IMR-90 (cell line): ENCODE measurements around the gene TMEM176A. TPM values are rescaled to one million over a fixed set of nuclear protein-coding genes. Genes with fewer than 3 reads are reported as not detected.

Experiments used
- ATAC-seq: fragments of 200-7000 bp; cut with Tn5 transposase; 2 replicates; pipeline ENCODE4 v1.9.1; 2020; ENCODE audit warnings: low read depth, mild to moderate bottlenecking, moderate library complexity
- BruUV-seq: library from RNA; stranded (reverse); fragments of 400-500 nt; replicated peaks from 2 replicates; lab custom pipeline; 2021; lab: Mats Ljungman, UMichigan
- CTCF ChIA-PET: fragments of 300-600 bp; formaldehyde crosslinking; extraction: SDS; loops from one replicate; lab custom pipeline; 2021; ENCODE audit warnings: antibody characterized with exemption; lab: Yijun Ruan, JAX
- POLR2A ChIA-PET: fragments of 300-600 bp; sonication (Branson Sonifier 250); formaldehyde crosslinking; loops from one replicate; lab custom pipeline; 2022; ENCODE audit warnings: antibody characterized with exemption; ENCODE audit not compliant: unreplicated experiment; lab: Charles Lee
- DNase-seq: peaks from one replicate; pipeline ENCODE4 v3.0.0; 2013
- H2AFZ ChIP-seq: replicated peaks from 2 replicates; pipeline ENCODE3; 2013; ENCODE audit warnings: low read length, mild to moderate bottlenecking; ENCODE audit not compliant: poor library complexity
- H2AK5ac ChIP-seq: 2 replicates; pipeline ENCODE4 v1.6.1; 2013; ENCODE audit warnings: low read depth, low read length, inconsistent platforms
- H2AK9ac ChIP-seq: replicated peaks from 2 replicates; pipeline ENCODE3; 2013; ENCODE audit warnings: mild to moderate bottlenecking, low read depth, low read length, moderate library complexity; ENCODE audit not compliant: poor library complexity
- H2BK120ac ChIP-seq: 2 replicates; pipeline ENCODE4 v1.6.1; 2013; ENCODE audit warnings: low read depth, low read length, inconsistent platforms
- H2BK15ac ChIP-seq: 3 replicates; pipeline ENCODE4 v1.6.1; 2013; ENCODE audit warnings: low read depth, low read length, inconsistent platforms
- H2BK20ac ChIP-seq: 2 replicates; pipeline ENCODE4 v1.6.1; 2013; ENCODE audit warnings: low read depth, mild to moderate bottlenecking, inconsistent platforms, low read length, moderate library complexity
- H2BK5ac ChIP-seq: 2 replicates; pipeline ENCODE4 v1.6.1; 2013; ENCODE audit warnings: mild to moderate bottlenecking, low read depth, low read length, inconsistent platforms; ENCODE audit not compliant: poor library complexity, severe bottlenecking
- H3K14ac ChIP-seq: replicated peaks from 2 replicates; pipeline ENCODE4 v1.6.1; 2013; ENCODE audit warnings: low read depth, low read length, inconsistent platforms
- H3K18ac ChIP-seq: 2 replicates; pipeline ENCODE4 v1.6.1; 2013; ENCODE audit warnings: low read depth, low read length, control low read depth
- H3K23ac ChIP-seq: 2 replicates; pipeline ENCODE4 v1.6.1; 2013; ENCODE audit warnings: low read depth, low read length, inconsistent platforms
- H3K27ac ChIP-seq: 2 replicates; pipeline ENCODE4 v1.5.1; 2013; ENCODE audit warnings: mild to moderate bottlenecking, control low read depth, low read length; ENCODE audit not compliant: insufficient read depth
- H3K27me3 ChIP-seq: 2 replicates; pipeline ENCODE4 v1.6.1; 2013; ENCODE audit warnings: low read length; ENCODE audit not compliant: control insufficient read depth, insufficient read depth
- H3K36me3 ChIP-seq: 2 replicates; pipeline ENCODE4 v1.6.1; 2013; ENCODE audit warnings: low read length, mixed read lengths; ENCODE audit not compliant: control insufficient read depth, insufficient read depth
- H3K4ac ChIP-seq: 2 replicates; pipeline ENCODE4 v1.6.1; 2013; ENCODE audit warnings: low read depth, low read length, inconsistent platforms
- H3K4me1 ChIP-seq: 2 replicates; pipeline ENCODE4 v1.6.1; 2013; ENCODE audit warnings: low read length, mixed read lengths; ENCODE audit not compliant: control insufficient read depth, insufficient read depth
- H3K4me2 ChIP-seq: 2 replicates; pipeline ENCODE4 v1.6.1; 2013; ENCODE audit warnings: low read depth, mild to moderate bottlenecking, control low read depth, low read length, moderate library complexity
- H3K4me3 ChIP-seq: 2 replicates; pipeline ENCODE4 v1.5.1; 2013; ENCODE audit warnings: low read depth, mild to moderate bottlenecking, control low read depth, low read length, moderate library complexity; ENCODE audit not compliant: insufficient read depth
- H3K56ac ChIP-seq: 2 replicates; pipeline ENCODE4 v1.6.1; 2013; ENCODE audit warnings: low read length, inconsistent platforms; ENCODE audit not compliant: insufficient read depth; ENCODE audit errors: extremely low read depth
- H3K79me1 ChIP-seq, 2 experiments: 2 replicates each; pipeline ENCODE4 v1.6.1; 2013; ENCODE audit warnings: low read length in 2 of 2, inconsistent platforms in 1 of 2, low read depth in 1 of 2
- H3K9ac ChIP-seq: 2 replicates; pipeline ENCODE4 v1.6.1; 2013; ENCODE audit warnings: low read depth, low read length, control low read depth
- H3K9me1 ChIP-seq: 2 replicates; pipeline ENCODE4 v1.6.1; 2013; ENCODE audit warnings: low read length, inconsistent platforms; ENCODE audit not compliant: insufficient read depth
- H3K9me3 ChIP-seq: 2 replicates; pipeline ENCODE4 v1.6.1; 2013; ENCODE audit warnings: low read length; ENCODE audit not compliant: control insufficient read depth, insufficient read depth
- H4K20me1 ChIP-seq: 2 replicates; pipeline ENCODE4 v1.6.1; 2013; ENCODE audit warnings: low read length, inconsistent platforms; ENCODE audit not compliant: insufficient read depth
- H4K5ac ChIP-seq: 2 replicates; pipeline ENCODE4 v1.6.1; 2013; ENCODE audit warnings: mild to moderate bottlenecking, low read depth, low read length, control low read depth
- H4K8ac ChIP-seq, 2 experiments: 2 replicates each; pipeline ENCODE4 v1.6.1; 2013; ENCODE audit warnings: low read depth in 2 of 2, low read length in 2 of 2, control low read depth in 1 of 2, inconsistent platforms in 1 of 2
- H4K91ac ChIP-seq: 2 replicates; pipeline ENCODE4 v1.6.1; 2013; ENCODE audit warnings: low read depth, low read length, inconsistent platforms; ENCODE audit not compliant: insufficient read depth
- BHLHE40 ChIP-seq: fragments of 150-350 bp; IDR thresholded peaks from 2 replicates; pipeline ENCODE4 v1.6.1; 2016; ENCODE audit warnings: mild to moderate bottlenecking, low read depth, low read length
- CEBPB ChIP-seq: IDR thresholded peaks from 2 replicates; pipeline ENCODE4 v1.6.1; 2012; ENCODE audit warnings: low read depth, low read length, improper control_type of control experiment
- CHD1 ChIP-seq: IDR thresholded peaks from 2 replicates; pipeline ENCODE4 v1.6.1; 2012; ENCODE audit warnings: low read depth, low read length, improper control_type of control experiment
- ELK1 ChIP-seq: fragments of 150-350 bp; IDR thresholded peaks from 2 replicates; pipeline ENCODE4 v1.6.1; 2016; ENCODE audit warnings: low read depth, mild to moderate bottlenecking, low read length, moderate library complexity, borderline replicate concordance
- FOS ChIP-seq: fragments of 150-350 bp; IDR thresholded peaks from 2 replicates; pipeline ENCODE4 v1.6.1; 2016; ENCODE audit warnings: low read depth, low read length
- MAFK ChIP-seq: IDR thresholded peaks from 2 replicates; pipeline ENCODE4 v1.6.1; 2012; ENCODE audit warnings: low read depth, low read length, improper control_type of control experiment
- MAZ ChIP-seq: IDR thresholded peaks from 2 replicates; pipeline ENCODE4 v1.6.1; 2012; ENCODE audit warnings: low read depth, mild to moderate bottlenecking, low read length, improper control_type of control experiment, moderate library complexity, borderline replicate concordance
- MXI1 ChIP-seq: IDR thresholded peaks from 2 replicates; pipeline ENCODE4 v1.6.1; 2012; ENCODE audit warnings: low read depth, mild to moderate bottlenecking, low read length, moderate library complexity, borderline replicate concordance
- NFE2L2 ChIP-seq: fragments of 150-350 bp; IDR thresholded peaks from 2 replicates; pipeline ENCODE4 v1.6.1; 2016; ENCODE audit warnings: low read depth, mild to moderate bottlenecking, low read length
- POLR2A ChIP-seq: IDR thresholded peaks from 2 replicates; pipeline ENCODE4 v1.6.1; 2012; ENCODE audit warnings: mild to moderate bottlenecking, low read depth, low read length
- RAD21 ChIP-seq: IDR thresholded peaks from 2 replicates; pipeline ENCODE4 v1.6.1; 2012; ENCODE audit warnings: low read length, improper control_type of control experiment
- RCOR1 ChIP-seq: IDR thresholded peaks from 2 replicates; pipeline ENCODE4 v1.6.1; 2012; ENCODE audit warnings: mild to moderate bottlenecking, low read length, improper control_type of control experiment; ENCODE audit not compliant: insufficient replicate concordance
- RFX5 ChIP-seq: IDR thresholded peaks from 2 replicates; pipeline ENCODE4 v1.8.0; 2012; ENCODE audit warnings: low read depth, mild to moderate bottlenecking, low read length, moderate library complexity
- SMC3 ChIP-seq: fragments of 150-350 bp; IDR thresholded peaks from 2 replicates; pipeline ENCODE4 v1.6.1; 2016; ENCODE audit warnings: low read depth, mild to moderate bottlenecking, antibody characterized with exemption, low read length, moderate library complexity
- WGBS, 2 experiments: methylation state at CpG; one replicate each; pipeline versions ENCODE4 v1.1.5 to v1.1.7; 2013; ENCODE audit warnings: missing lambda C conversion rate in 2 of 2; ENCODE audit not compliant: insufficient read length in 1 of 2; ENCODE audit errors: extremely low coverage in 2 of 2; 5-methylcytosine and 5-hydroxymethylcytosine counted together
- dilution Hi-C: fragments of 300-500 bp; cut with HindIII; formaldehyde crosslinking; loops from one replicate; pipeline ENCODE4 v1.14.3; 2018; ENCODE audit warnings: low sequenced_read_pairs; ENCODE audit not compliant: unreplicated experiment
- in situ Hi-C: fragments of 300-500 bp; cut with MboI; formaldehyde crosslinking; loops from 3 replicates; pipeline ENCODE4 v1.14.3; 2019; ENCODE audit warnings: low sequenced_read_pairs, inconsistent platforms, mixed read lengths
- intact Hi-C: fragments of 100-400 bp; cut with micrococcal nuclease; formaldehyde crosslinking; loops from 2 replicates; pipeline ENCODE4 v1.10.0; 2022
- polyA plus RNA-seq, 3 experiments: library from polyadenylated mRNA; depleted of rRNA; stranded (reverse); fragments of >200 nt; gene quantifications; 2 replicates each; pipeline ENCODE4 v1.2.3, GENCODE V29; 2012; ENCODE audit warnings: low replicate concordance in 1 of 3
- total RNA-seq: library from RNA; depleted of rRNA; stranded (reverse); fragments of >200 nt; gene quantifications from 2 replicates; pipeline ENCODE4 v1.2.3, GENCODE V29; 2012
- TF ChIP-seq, protein P1 (sequence below): fragments of 150-350 bp; IDR thresholded peaks from 2 replicates; pipeline ENCODE4 v1.6.1; 2017; ENCODE audit warnings: mild to moderate bottlenecking, antibody characterized with exemption, low read length, low read depth
- TF ChIP-seq, protein P2 (sequence below): conservative IDR thresholded peaks from 2 replicates; pipeline ENCODE4 v1.5.1; 2012; ENCODE audit warnings: mild to moderate bottlenecking, low read depth, low read length, improper control_type of control experiment

Gene TMEM176A
- total and polyA plus RNA-seq, 2 of the 4 experiments (the other 2 are of a cell fraction): not detected

DNA sequence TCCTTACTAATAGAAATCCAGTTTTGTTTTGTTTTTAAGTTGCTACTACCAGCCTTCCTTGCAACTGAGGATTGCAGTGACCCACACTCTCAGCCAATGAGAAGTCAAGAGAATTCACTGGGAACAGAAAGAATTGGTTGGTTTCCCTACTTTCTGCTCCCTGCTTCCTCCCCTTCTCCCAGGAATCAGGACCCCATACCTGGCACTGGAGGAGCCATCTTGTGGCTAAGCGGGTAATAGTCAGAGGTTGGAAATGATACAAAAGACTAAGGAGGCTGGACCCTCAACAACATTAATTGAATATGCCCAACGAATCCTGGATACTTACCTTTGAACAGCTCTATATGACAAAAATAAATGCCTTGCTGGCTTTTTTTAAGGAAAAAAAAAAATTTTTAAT lies 6.3 kb downstream of the TMEM176A start:
- H2BK15ac ChIP-seq: no peak overlapping the region
- H4K20me1 ChIP-seq: no peaks in the 10 kb centered on the region
- H4K5ac ChIP-seq: no peak overlapping the region
- no peak overlapping the region for H3K56ac ChIP-seq
- no peak overlapping the region for H2AK5ac ChIP-seq
- CTCF ChIA-PET: no interaction called here
- H3K9ac ChIP-seq: no peak overlapping the region
- H3K9me1 ChIP-seq: no peaks in the 10 kb centered on the region
- H3K4ac ChIP-seq: no peak overlapping the region
- ATAC-seq: no peak
- no peak overlapping the region for H3K4me3 ChIP-seq
- H2BK5ac ChIP-seq: no peak overlapping the region
- WGBS, 2 experiments: no CpG with 5 or more reads among the region's 2 CpGs
- H3K4me2 ChIP-seq: no peak overlapping the region
- no peak overlapping the region for H4K91ac ChIP-seq
- H3K9me3 ChIP-seq: peaks cover 11% of the 10 kb centered on the region
- no peak overlapping the region for H4K8ac ChIP-seq
- H3K18ac ChIP-seq: no peak overlapping the region
- TF ChIP-seq NFE2L2: no peak
- no peak for TF ChIP-seq CEBPB
- no peak for TF ChIP-seq SMC3
- TF ChIP-seq, protein P1, sequence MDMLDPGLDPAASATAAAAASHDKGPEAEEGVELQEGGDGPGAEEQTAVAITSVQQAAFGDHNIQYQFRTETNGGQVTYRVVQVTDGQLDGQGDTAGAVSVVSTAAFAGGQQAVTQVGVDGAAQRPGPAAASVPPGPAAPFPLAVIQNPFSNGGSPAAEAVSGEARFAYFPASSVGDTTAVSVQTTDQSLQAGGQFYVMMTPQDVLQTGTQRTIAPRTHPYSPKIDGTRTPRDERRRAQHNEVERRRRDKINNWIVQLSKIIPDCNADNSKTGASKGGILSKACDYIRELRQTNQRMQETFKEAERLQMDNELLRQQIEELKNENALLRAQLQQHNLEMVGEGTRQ: no peak
- no peak for TF ChIP-seq BHLHE40
- TF ChIP-seq RAD21: no peak
- no peak for TF ChIP-seq CHD1
- no peak for TF ChIP-seq MXI1
- no peak for TF ChIP-seq POLR2A
- no peak for TF ChIP-seq MAFK
- no peak for TF ChIP-seq ELK1
- TF ChIP-seq FOS: no peak
- no peak for TF ChIP-seq MAZ
- TF ChIP-seq, protein P2, sequence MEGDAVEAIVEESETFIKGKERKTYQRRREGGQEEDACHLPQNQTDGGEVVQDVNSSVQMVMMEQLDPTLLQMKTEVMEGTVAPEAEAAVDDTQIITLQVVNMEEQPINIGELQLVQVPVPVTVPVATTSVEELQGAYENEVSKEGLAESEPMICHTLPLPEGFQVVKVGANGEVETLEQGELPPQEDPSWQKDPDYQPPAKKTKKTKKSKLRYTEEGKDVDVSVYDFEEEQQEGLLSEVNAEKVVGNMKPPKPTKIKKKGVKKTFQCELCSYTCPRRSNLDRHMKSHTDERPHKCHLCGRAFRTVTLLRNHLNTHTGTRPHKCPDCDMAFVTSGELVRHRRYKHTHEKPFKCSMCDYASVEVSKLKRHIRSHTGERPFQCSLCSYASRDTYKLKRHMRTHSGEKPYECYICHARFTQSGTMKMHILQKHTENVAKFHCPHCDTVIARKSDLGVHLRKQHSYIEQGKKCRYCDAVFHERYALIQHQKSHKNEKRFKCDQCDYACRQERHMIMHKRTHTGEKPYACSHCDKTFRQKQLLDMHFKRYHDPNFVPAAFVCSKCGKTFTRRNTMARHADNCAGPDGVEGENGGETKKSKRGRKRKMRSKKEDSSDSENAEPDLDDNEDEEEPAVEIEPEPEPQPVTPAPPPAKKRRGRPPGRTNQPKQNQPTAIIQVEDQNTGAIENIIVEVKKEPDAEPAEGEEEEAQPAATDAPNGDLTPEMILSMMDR: no peak
- no peak for TF ChIP-seq RFX5
- no peak for TF ChIP-seq RCOR1
- dilution Hi-C loops (no loop called here), in situ Hi-C loops (no loop called here), intact Hi-C loops (no loop called here)
- H3K27ac ChIP-seq: no peak overlapping the region
- DNase-seq: no peak
- no TSS peak for BruUV-seq
- POLR2A ChIA-PET: no interaction called here
- H2AFZ ChIP-seq: no peak overlapping the region
- no peak overlapping the region for H3K14ac ChIP-seq
- no peak overlapping the region for H2BK20ac ChIP-seq
- H3K36me3 ChIP-seq: peaks cover 3% of the 10 kb centered on the region; the same call in 1 of the 2 replicates
- H2BK120ac ChIP-seq: no peak overlapping the region
- H3K23ac ChIP-seq: no peak overlapping the region
- peaks cover 8% of the 10 kb centered on the region; the same call in 1 of the 2 replicates for H3K27me3 ChIP-seq
- no peak overlapping the region for H2AK9ac ChIP-seq
- no peaks in the 10 kb centered on the region for H3K79me1 ChIP-seq
- H3K4me1 ChIP-seq: no peaks in the 10 kb centered on the region
